Measurements from ENCODE around the gene SGCE. TPM values are rescaled to one million over a fixed set of nuclear protein-coding genes. Genes with fewer than 3 reads are reported as not detected.

The SGCE gene
- total RNA-seq, 1 donor from 2014 or later, result 15.8 TPM

- ATAC-seq (ENCODE audit: poor library complexity), result no peak
- no peak for DNase-seq
- intact Hi-C loops (cut with DNase I), result no loop called here
These were observed 9.5 kb upstream of the SGCE start for GRCh38 chr7:94665426-94665825.

- ATAC-seq (ENCODE audit: poor library complexity), result no peak
- DNase-seq, result peak; percentile 38
- intact Hi-C loops (cut with DNase I), result no loop called here
These were observed 8.1 kb upstream of the SGCE start for GRCh38 chr7:94664023-94664422.

- DNase-seq, result no peak
- intact Hi-C loops (cut with DNase I), result no loop called here
- no peak for ATAC-seq (ENCODE audit: poor library complexity)
These were observed 6.6 kb upstream of the SGCE start for GRCh38 chr7:94662548-94662947.

GRCh38 chr7:94660006-94660405, 4.1 kb upstream of the SGCE start:
- intact Hi-C loops (cut with DNase I), result no loop called here
- DNase-seq (no peak), ATAC-seq (ENCODE audit: poor library complexity) (no peak)

GRCh38 chr7:94658826-94659225, 2.9 kb upstream of the SGCE start:
- DNase-seq, result no peak
- intact Hi-C loops (cut with DNase I), result loop anchor here (10.0 kb wide), 2 partner anchors 154 to 204 kb away; partner anchors contain the start of gene CASD1

GRCh38 chr7:94657771-94658693, 2.1 kb upstream of the SGCE start:
- intact Hi-C loops (cut with DNase I), result loop anchor here (10.0 kb wide), 2 partner anchors 153 to 203 kb away; partner anchors contain the start of gene CASD1
- DNase-seq (peak; percentile 96), ATAC-seq (ENCODE audit: poor library complexity) (peak; percentile 89)

More at GRCh38 chr7:94658826-94659225, 2.9 kb upstream of the SGCE start:
- no peak for ATAC-seq (ENCODE audit: poor library complexity)

- intact Hi-C loops (cut with DNase I), result loop anchor here (10.0 kb wide), 2 partner anchors 152 to 202 kb away; partner anchors contain the start of gene CASD1
- no peak for DNase-seq
- no peak for ATAC-seq (ENCODE audit: poor library complexity)
These were observed 1.2 kb upstream of the SGCE start for GRCh38 chr7:94656925-94657731.

GRCh38 chr7:94656658-94656924, 658 bp upstream of the SGCE start:
- no peak for DNase-seq
- intact Hi-C loops (cut with DNase I), result loop anchor here (10.0 kb wide), 2 partner anchors 152 to 202 kb away; partner anchors contain the start of gene CASD1

GRCh38 chr7:94655126-94655847, 646 bp downstream of the SGCE start:
- DNase-seq (peak; percentile 56), ATAC-seq (ENCODE audit: poor library complexity) (peak; percentile 43)
- intact Hi-C loops (cut with DNase I), result loop anchor here (10.0 kb wide), 2 partner anchors 150 to 200 kb away; partner anchors contain the start of gene CASD1

More at GRCh38 chr7:94656658-94656924, 658 bp upstream of the SGCE start:
- no peak for ATAC-seq (ENCODE audit: poor library complexity)

GRCh38 chr7:94654783-94655125, 1.2 kb downstream of the SGCE start:
- intact Hi-C loops (cut with DNase I), result loop anchor here (10.0 kb wide), 2 partner anchors 150 to 200 kb away; partner anchors contain the start of gene CASD1
- ATAC-seq (ENCODE audit: poor library complexity) (no peak), DNase-seq (no peak)

GRCh38 chr7:94650147-94651051, 5.5 kb downstream of the SGCE start:
- ATAC-seq (ENCODE audit: poor library complexity) (no peak), DNase-seq (no peak)
- intact Hi-C loops (cut with DNase I), result loop anchor here (10.0 kb wide), 2 partner anchors 146 to 196 kb away; partner anchors contain the start of gene CASD1

- no peak for DNase-seq
- no peak for ATAC-seq (ENCODE audit: poor library complexity)
- intact Hi-C loops (cut with DNase I), result no loop called here
These were observed 6.5 kb downstream of the SGCE start for GRCh38 chr7:94649450-94649849.

GRCh38 chr7:94648731-94649130, 7.2 kb downstream of the SGCE start:
- DNase-seq, result no peak
- ATAC-seq (ENCODE audit: poor library complexity), result no peak
- intact Hi-C loops (cut with DNase I), result no loop called here

GRCh38 chr7:94647295-94647694, 8.6 kb downstream of the SGCE start:
- no peak for ATAC-seq (ENCODE audit: poor library complexity)
- intact Hi-C loops (cut with DNase I), result no loop called here

GRCh38 chr7:94643771-94644545, 12.0 kb downstream of the SGCE start:
- intact Hi-C loops (cut with DNase I), result no loop called here
- no peak for ATAC-seq (ENCODE audit: poor library complexity)
- DNase-seq, result no peak

More at GRCh38 chr7:94647295-94647694, 8.6 kb downstream of the SGCE start:
- DNase-seq, result no peak

GRCh38 chr7:94642838-94643653, 12.9 kb downstream of the SGCE start:
- intact Hi-C loops (cut with DNase I), result no loop called here
- ATAC-seq (ENCODE audit: poor library complexity) (no peak), DNase-seq (no peak)
